ENCODE results near the gene PRR15L. TPM values are rescaled to one million over a fixed set of nuclear protein-coding genes. Genes with fewer than 3 reads are reported as not detected.

Gene PRR15L
- total RNA-seq, 1 donor from 2014 or later = not detected

GRCh38 chr17:47907932-47908562 is 49.6 kb downstream of the PRR15L start:
- intact Hi-C loops (cut with micrococcal nuclease) = no loop called here

DNA sequence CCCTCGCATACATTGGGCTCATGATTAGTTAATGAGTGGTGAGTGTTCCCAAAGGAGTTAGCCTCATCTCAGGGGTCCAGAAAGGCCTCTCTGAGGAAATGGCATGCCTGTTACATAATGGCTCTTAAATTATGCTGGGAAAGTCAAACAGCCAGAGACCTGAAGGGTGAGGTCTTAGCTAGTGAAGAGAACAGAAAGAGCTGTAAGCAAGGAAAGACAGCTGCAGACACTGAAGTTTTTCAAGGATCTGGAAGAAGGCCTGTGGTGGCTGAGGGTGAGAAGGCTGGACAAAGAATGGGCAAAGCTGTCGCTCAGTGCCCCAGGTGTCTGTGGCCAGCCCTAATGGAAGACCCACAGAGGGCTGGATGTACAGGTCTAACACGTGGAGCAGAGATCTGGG is 51.2 kb downstream of the PRR15L start:
- intact Hi-C loops (cut with micrococcal nuclease) = no loop called here

GRCh38 chr17:47905221-47905733 is 52.4 kb downstream of the PRR15L start:
- intact Hi-C loops (cut with micrococcal nuclease) = no loop called here

- intact Hi-C loops (cut with micrococcal nuclease) = no loop called here
Measured at GRCh38 chr17:47902039-47902744, 55.5 kb downstream of the PRR15L start.

Other genes with a start within 250 kb of the PRR15L start
- gene TBX21, start 224.6 kb downstream of the PRR15L start, total RNA-seq = 49.2 and 51.3 TPM in 2 replicates
- 36.3 and 36.7 TPM in 2 replicates for gene OSBPL7, start 136.1 kb downstream of the PRR15L start, total RNA-seq
- gene MRPL10, start 126.3 kb downstream of the PRR15L start, total RNA-seq = 40.5 and 45.0 TPM in 2 replicates
- gene LRRC46, start 126.2 kb downstream of the PRR15L start, total RNA-seq = 0.78 and 0.81 TPM in 2 replicates
- gene SCRN2, start 116.6 kb downstream of the PRR15L start, total RNA-seq = 28.7 and 32.4 TPM in 2 replicates
- 0.12 TPM in 1 of 2 replicates, not detected in the other for gene SP6, start 106.7 kb downstream of the PRR15L start, total RNA-seq
- 33.9 TPM in 2 replicates for gene SP2, start 61.6 kb downstream of the PRR15L start, total RNA-seq
- gene PNPO, start 16.3 kb downstream of the PRR15L start, total RNA-seq = 34.1 and 37.0 TPM in 2 replicates
- 195 and 214 TPM in 2 replicates for gene CDK5RAP3, start 13.2 kb upstream of the PRR15L start, total RNA-seq
- 4.7 and 8.1 TPM in 2 replicates for gene COPZ2, start 79.9 kb upstream of the PRR15L start, total RNA-seq
- 64.8 and 74.9 TPM in 2 replicates for gene NFE2L1, start 90.5 kb upstream of the PRR15L start, total RNA-seq
- 52.8 and 55.2 TPM in 2 replicates for gene CBX1, start 143.6 kb upstream of the PRR15L start, total RNA-seq
- gene SNX11, start 149.9 kb upstream of the PRR15L start, total RNA-seq = 32.8 and 33.9 TPM in 2 replicates